Sigmoid colon (tissue), 4 donors: ENCODE results near the gene SHISA8.

Experiments used
- CTCF ChIP-seq, 4 experiments: fragments of 450-650 bp in 3 of 4; fragments of 200-600 bp in 1 of 4; IDR thresholded peaks; one replicate each; pipeline ENCODE4 v1.5.1; 2016 to 2019; ENCODE audit warnings: antibody characterized with exemption in 4 of 4, mild to moderate bottlenecking in 3 of 4, moderate library complexity in 2 of 4
- EP300 ChIP-seq, 4 donors: sonication (generic); formaldehyde crosslinking; IDR thresholded peaks; one replicate each; pipeline ENCODE4 v1.6.1; 2017; ENCODE audit warnings: antibody characterized with exemption in 4 of 4

- no peak for TF ChIP-seq EP300 (IDR thresholded peaks at IDR 0.05)
- no peak for TF ChIP-seq CTCF (IDR thresholded peaks at IDR 0.05)
These were observed 44.1 kb downstream of the SHISA8 start for GRCh38 chr22:41870786-41871185.
